GM19025 (cell line): ENCODE results near the gene ASXL2.
"Not testable (repeated sequence)": the region's sequence is repeated elsewhere in the genome, so short reads cannot be mapped to it uniquely, and the experiment has no call there.

Experiments
- ATAC-seq: cut with Tn5 transposase; IDR thresholded peaks from one replicate; pipeline ENCODE4 v1.9.1; 2021; ENCODE audit warnings: mild to moderate bottlenecking, low read depth, moderate library complexity; ENCODE audit not compliant: unreplicated experiment

Gene ASXL2

DNA sequence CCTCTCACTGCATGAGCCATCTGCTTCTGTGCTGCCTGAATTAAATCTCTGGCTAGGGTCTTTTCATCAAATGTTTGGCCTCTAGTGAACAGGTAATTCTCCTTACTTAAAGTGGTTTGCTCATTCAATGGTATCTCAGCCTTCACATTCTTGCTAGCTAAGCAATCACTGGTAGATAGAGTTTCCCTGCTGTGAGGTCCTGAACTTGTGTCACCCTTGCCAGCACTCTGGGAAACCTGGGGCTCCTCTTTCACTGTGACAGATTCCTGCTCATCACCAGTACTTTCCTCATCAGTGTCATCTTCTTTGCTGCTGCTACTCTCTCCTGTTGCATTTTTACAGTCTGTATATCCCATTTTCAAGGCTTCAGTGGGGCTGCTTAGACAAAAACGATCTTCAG, 135.8 kb downstream of the ASXL2 start:
- no peak for ATAC-seq

DNA sequence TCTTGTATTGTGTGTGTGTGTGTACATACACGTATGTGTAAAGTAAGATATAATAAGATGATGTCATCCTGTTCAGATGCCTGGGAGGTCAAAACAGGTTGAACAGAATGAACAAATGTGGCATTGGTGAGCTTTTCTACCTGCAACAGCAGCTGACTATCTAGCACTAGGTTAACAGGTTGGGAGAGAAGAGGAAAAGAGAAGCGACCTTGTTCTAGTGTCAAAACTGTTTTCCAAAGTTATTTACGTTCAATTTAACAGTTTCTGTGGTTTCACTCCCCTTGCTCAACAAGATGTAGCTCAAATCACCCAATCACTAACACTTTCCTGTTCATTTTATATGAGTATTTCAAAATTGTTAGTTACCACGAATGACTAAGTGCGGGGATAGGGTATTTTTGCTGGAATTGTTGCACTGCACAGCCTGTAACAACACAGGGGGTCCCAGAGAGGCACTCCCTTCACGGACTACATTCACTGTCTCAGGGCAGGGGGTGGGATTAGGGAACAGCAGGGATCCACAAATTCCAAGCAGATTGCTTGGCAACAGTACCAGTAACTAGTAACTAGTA, 137.4 kb downstream of the ASXL2 start:
- no peak for ATAC-seq

DNA sequence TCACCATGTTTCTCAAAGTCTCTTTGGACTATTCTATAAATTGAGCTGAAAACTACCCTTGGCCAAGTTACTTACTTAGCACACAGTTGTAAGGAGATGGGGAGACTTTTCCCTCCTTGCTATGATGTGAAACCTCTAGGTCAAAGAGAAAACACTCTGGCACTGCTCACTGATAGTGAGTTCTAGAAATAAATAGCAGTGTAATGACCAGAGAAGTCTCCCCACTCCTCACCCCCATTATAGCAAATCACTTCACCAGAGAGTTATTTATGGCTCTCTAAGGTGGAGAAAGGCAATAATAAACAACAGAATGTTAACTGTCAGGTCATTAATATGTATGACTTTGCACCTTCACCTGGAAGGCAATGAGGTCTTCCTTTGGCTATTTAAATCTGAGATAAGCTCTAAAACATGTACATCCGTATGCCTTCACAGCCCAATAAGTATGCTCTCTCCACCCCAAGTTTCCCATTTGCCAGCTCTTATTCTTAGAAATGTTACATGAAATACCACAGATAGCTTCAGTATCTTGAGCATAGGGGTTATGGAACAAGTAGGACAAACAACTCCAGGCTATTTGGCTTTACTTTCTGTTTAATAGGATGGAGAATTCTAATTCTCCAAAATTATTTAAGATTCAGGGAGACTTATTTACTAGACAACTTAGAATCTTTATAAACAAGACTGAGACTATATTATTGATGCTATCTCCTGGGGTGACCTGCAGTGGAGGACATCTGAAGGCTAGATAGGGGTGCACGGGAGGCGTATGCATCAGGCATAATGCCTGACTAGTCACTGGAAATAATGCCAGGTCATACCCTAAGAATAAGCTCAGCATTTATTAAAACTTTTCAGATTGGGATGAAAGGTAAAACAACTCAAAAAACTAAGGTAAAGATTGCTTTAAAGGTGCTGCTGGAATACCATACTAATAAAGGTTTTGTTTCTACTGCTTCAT, 139.6 kb downstream of the ASXL2 start:
- no peak for ATAC-seq

DNA sequence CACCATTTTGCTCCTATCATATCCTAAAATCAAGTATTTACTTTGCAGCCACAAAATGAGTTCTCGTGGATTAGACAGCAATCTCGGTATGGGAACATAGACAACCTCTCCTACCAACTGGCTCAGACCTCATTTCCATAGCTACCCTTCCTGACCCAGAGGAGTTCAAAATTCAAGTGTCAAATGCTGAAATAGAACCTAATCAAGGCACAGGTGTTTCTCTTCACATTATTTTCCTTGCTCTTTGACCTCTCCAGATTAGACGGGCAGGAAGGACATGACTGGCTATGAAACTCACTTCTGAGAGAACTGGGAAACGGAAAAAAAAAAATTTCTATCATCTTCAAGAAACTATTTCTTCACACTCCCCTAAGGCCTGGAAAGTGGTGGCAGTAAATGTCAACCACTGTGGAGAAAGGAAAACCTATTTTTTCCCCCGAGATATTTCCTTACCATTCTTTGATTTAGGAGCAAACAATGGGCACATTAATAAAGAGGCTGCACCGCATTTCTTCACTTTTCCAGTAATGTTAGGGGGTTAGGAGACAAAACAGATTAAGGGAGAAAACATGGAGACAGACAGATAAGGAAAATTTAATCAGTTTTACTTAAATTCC, 141.3 kb downstream of the ASXL2 start:
- no peak for ATAC-seq

DNA sequence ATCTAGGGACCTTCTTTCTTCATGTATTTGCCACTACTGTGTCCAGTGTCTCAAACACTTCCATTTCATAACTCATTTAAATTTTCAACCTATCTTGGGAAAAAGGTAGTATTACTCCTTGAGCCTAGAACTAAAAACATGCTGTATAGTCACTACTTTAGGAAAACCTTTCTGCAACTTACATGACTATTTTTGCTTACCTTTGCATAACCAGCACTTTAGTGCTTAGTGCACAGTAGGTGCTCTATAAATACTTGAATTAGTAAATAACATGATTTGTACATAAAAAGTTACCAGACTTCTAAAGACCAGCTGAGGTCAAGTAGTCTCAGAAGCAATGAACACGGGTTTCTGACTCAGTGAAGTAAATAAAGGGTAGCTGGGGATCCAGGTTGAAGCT, 142.5 kb downstream of the ASXL2 start:
- no peak for ATAC-seq

DNA sequence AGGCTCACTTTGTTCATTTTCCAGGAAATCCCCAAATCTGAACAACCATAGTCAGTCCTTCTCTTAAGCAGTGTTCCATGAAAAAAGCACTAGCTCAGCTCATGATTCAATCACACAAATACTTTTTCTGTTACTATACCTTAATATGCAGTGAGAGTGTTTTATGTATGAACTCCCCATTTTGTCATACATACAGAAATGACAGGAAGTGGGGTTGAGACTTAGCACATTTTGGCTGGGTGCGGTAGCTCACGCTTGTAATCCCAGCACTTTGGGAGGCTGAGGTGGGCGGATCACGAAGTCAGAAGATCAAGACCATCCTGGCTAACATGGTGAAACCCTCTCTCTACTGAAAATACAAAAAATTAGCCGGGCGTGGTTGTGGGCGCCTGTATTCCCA, 149.7 kb downstream of the ASXL2 start:
- ATAC-seq: no peak

DNA sequence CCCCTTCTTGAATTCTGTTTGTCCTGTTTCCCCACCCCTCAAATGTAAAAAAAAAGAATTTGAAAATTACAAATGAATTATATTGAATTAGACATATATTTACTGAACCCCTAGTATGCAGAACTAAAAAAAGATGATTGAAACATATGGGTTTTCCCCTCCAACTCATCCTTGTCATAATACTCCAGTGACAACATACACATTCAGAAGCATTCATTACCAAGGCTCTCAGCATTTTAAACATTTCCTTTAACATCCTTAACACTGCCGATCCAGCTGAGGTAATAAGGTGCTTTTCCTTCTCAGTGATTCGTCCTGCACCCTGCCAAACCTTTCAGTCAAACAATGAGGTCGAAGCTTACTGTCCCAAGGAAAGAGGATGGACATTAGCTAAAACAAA, 151.8 kb downstream of the ASXL2 start:
- ATAC-seq: no peak

DNA sequence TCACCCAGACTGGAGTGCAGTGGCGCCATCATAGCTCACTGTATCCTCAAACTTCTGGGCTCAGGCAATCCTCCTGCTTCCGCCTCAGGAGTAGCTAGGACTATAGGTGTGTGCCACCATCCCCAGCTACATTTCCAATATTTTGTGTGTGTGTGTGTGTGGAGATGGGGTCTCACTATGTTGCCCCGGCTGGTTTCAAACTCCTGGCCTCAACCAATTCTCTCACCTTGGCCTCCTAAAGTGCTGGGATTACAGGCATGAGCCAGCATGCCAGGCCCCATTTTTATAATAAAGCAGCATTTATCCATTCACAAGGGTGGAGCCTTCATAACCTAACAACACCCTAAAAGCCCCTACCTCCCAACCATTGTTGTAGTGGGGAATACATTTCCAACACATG, 152.4 kb downstream of the ASXL2 start:
- no peak for ATAC-seq

DNA sequence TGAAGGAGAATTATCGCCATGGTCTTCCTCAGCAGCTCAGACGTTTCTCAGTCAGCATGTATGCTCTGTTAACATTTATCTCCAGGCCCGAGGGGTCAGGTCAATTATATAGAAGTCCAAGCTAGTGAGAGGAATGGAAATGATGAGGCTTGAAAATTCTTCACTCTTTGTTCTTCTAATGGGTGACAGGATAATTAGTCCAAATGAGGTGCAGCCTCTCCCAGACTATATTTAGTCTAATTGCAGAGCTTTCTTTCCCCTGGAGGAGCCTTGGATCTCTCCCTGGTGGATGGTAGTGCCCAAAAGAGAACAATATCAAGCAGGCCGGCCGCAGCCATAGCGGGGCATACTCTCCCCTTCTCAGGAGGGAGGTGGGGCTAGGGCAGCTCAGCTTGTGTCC, 153.5 kb downstream of the ASXL2 start:
- ATAC-seq: no peak

DNA sequence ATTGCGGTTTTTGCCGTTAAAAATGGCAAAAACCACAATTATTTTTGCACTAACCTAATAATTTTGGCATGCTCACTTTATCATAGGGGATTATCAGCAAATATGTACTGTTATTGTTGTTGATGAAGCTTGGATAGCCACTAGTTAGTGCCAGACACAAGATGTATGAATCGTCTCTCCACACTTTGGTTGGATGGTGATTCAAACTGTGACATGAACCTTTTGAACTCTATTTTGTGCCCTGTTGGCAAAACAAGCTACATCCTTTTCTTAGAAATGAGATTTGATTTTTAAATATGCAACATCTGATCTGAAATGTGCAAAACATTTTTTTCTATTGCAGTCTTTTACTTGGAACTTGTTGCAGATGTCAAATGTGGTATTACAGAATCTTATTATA, 156.1 kb downstream of the ASXL2 start:
- no peak for ATAC-seq

DNA sequence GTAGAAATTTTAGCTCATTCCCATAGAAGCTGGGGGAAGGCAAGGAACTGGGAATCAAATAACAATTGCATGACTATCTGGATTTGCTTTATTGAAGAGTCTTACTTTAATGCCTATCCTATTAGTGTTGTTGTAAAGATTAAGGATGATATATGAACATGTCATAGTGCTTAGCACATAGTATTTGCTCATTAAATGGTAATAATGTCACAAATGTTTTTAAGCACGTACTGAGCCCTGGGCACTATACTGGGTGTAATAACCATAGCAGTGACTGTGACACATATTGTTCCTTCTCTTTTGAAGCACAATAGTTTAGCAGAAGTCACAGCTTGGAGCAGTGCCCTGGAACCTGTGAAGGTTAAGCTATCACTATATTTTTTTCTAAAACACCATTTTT, 157.7 kb downstream of the ASXL2 start:
- ATAC-seq: no peak

DNA sequence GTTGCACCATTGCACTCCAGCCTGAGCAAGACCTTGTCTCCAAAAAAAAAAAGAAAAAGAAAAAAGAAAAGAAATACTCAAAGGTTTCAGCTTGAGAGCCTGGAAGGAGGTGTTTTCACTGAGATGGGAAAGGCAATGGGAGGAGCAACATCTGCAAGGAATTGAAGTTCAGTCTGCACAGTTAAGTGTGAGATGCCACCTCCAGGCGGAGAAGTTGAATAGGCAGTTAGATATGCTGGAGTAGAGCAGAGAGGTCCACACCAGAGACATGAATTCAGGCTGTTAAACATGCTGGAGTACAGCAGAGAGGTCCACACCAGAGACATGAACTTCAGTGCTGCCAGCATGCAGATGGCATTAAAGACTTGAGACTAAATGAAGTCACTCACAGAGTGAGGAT, 163.5 kb downstream of the ASXL2 start:
- no peak for ATAC-seq

DNA sequence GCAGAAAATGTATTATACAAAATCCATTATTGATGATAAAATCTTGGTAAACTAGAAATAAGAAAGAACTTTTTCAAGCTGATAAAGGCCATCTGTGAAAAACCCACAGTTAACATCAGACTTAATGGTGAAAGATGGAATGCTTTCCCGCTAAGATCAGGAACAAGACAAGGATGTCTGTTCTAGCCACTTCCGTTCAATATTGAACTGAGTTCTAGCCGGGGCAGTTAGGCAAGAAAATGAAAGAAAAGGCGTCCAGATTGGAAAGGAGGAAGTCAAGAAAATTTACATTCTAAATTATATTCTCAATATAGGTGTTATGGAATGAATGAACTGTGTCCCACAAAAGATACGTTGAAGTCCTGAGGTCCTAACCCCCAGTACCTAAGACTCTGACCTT, 165.8 kb downstream of the ASXL2 start:
- ATAC-seq: no peak

DNA sequence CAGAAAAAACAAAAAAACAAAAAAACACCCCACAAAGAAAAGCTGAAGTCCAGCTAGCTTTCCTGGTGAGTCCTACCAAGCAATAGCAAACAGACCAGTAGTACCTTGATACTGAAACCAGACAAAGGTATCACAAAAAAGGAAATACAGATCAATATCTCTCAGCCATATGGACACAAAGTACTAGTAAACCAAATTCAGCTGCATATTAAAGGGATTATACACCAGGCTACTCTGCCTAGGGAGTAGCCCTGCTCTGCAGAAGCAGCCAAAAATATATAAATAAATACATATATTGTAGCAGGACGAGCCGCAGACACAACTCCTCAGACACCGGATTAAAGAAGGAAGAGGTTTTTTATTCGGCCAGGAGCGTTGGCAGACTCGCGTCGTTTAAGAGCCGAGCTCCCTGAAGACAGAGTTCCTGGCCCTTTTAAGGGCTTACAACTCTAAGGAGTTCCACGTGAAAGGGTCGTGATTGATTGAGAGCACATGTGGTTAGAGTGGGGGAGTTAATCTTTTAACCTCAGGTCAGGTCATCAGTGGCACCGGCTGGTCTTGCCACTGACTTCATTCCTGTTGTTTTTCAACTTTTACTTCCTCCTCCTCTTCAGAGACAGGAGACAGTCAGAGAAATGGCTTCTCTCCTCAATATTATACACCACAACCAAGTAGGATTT, 166.5 kb downstream of the ASXL2 start:
- ATAC-seq: no peak

DNA sequence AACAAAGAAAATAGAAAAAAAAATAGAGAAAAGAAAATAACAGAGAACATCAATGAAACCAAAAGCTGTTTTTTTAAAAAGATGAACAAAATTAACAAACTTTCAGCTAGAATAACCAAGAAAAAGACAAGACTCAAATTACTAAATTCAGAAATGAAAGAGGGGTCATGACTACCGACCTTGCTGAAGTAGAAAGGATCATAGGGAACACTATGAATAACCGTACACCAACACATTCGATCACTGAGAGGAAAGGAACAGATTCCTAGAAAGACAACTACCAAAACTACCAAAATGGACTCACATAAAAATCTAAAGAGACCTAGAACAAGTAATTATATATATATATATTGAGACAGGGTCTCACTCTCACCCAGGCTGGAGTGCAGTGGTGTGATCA, 167.5 kb downstream of the ASXL2 start:
- ATAC-seq: no peak

DNA sequence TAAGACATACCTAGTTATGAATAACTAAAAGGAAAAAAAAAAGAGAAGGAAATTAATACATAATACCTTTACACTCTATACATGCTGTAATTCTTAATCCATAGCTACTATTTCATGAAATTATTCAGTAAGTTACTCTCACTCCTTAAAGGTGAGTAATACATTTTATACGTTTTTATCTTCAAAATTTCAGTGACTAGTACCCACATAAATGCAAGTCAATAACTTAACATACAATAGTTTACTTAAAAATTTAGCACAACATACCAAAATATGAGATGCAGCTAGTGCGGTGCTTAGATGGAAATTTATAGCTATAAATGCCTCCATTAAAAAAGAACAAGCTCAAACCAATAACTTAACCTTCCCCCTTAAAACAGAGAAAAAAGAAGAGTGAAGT, 168.9 kb downstream of the ASXL2 start:
- ATAC-seq: no peak

DNA sequence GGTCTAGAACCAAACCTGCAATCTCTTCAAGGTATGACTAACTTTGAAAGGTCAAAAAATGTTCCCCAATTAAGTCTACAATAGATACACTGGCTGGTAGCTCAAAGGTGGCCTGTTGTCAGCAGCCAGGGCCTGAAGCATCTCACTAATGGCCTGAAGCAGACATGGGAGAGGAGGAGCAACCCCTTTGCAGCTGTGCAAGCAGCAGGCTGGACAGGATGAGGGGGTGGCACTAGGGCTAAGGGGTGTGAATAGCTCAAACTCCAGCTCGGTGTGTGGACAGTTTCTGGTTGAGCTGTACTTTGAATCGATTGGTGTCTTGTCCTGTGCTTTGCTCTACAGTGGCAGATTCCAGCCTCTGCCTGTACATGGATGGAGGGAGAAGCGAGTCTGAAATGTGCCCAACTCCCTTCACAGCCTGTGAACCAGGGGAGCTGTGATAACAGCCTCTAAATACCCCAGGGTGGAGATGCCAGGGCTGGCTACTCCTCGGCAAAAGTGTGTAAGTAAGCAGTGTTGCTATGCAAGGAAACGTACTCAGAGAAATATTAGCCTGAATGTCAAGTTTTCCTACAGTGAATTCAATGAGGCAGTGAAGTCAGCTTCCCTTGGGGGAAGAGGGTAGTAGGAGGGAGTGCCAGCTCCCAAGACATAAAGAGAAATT, 170.2 kb downstream of the ASXL2 start:
- ATAC-seq: no peak

DNA sequence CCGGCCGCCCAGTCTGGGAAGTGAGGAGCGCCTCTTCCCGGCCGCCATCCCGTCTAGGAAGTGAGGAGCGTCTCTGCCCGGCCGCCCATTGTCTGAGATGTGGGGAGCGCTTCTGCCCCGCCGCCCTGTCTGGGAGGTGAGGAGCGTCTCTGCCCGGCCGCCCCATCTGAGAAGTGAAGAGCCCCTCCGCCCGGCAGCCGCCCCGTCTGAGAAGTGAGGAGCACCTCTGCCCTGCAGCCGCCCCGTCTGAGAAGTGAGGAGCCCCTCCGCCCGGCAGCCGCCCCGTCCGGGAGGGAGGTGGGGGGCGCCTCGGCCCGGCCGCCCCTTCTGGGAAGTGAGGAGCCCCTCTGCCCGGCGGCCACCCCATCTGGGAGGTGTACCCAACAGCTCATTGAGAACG, 172.7 kb downstream of the ASXL2 start:
- ATAC-seq: not testable (repeated sequence)

DNA sequence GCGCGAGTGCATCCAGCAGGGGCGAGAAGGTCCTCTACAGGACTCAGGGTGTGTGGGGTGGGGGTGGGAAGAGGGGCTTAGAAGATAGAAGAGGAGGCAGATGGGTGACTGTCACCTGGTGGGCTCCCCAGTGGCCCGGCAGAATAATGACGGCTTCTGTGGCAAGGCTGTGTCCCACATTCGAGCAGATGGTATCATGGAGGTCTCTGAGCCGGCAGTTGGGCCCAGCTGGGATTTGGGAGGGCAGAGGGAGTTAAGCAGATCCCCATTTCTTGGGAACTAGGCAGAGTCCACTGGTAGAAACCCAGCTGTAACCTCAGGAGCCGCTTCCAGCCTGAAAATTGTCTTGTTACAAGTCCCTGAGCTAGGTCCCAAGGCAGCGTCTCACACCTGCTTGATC, 176.5 kb downstream of the ASXL2 start:
- no peak for ATAC-seq

DNA sequence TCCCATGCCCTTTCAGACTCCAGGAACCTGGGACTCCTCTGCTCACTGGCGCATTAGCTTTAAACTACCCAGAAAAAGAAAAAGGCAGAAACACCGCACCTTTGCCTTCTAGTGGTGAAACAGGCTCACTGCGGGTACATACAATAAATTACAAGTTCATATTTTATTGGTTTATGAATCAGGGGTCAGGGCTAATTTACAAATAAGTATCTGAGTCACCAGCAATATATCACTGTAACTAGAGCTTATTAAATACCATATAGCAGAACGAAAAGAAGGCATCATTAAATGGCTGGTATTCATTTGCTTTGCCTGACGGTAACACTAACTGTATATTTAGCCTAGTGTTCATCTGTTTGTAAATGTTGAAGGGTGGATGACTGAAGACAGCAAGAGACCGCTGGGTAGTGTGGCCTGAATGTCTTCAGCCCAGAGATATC, 178.0 kb downstream of the ASXL2 start:
- no peak for ATAC-seq

DNA sequence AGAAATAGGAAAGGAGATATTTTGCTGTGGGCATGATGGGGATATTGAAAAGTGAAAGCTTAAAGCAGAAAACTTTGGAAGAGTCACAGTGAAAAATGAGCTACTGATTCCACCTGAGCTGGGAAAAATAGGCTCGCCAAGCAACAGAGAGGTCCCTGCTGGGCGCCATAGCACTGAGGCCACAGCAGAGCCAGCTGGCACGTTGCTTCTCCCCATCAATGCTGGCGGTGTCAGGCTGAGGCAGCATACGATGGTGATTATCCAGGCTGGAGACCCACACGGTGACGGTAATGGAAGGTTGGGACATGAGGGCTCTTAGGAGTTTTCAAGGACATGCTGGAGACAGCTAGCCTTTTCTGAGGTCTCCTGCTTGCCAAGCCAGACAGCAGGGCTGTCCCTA, 179.1 kb downstream of the ASXL2 start:
- ATAC-seq: no peak
